T-helper 2 cell treated with Interferon-gamma antibody and Interleukin-4, amounts not matched to agents 5 μg/mL and 100 μg/mL, for 36 hours (primary cell): ENCODE data around the gene NR2C2.

ENCODE experiments used
- DNase-seq: peaks from one replicate; pipeline ENCODE4 v3.0.0; 2021; ENCODE audit warnings: low spot score
- H3K27ac Mint-ChIP-seq: one replicate; pipeline ENCODE4 v1.8.0; 2021; ENCODE audit warnings: mild to moderate bottlenecking, mixed read lengths
- H3K27me3 Mint-ChIP-seq: one replicate; pipeline ENCODE4 v1.8.0; 2021; ENCODE audit warnings: low read depth, mixed read lengths
- H3K36me3 Mint-ChIP-seq: one replicate; pipeline ENCODE4 v1.8.0; 2021; ENCODE audit warnings: low read depth, mixed read lengths
- H3K4me1 Mint-ChIP-seq: one replicate; pipeline ENCODE4 v1.8.0; 2021; ENCODE audit warnings: low read depth, mixed read lengths
- H3K4me3 Mint-ChIP-seq: one replicate; pipeline ENCODE4 v1.8.0; 2022; ENCODE audit warnings: mild to moderate bottlenecking, moderate library complexity, mixed read lengths
- H3K9me3 Mint-ChIP-seq: one replicate; pipeline ENCODE4 v1.8.0; 2021; ENCODE audit warnings: mixed read lengths

The NR2C2 gene

GRCh38 chr3:14957925-14958324, 10.5 kb downstream of the NR2C2 start:
- Mint-ChIP-seq H3K4me1 (peaks cover 39% of the 10 kb centered on the region), H3K9me3 (no peaks in the 10 kb centered on the region), H3K4me3 (no peak overlapping the region), H3K27ac (peak overlapping the region; percentile 34), H3K36me3 (peaks cover 27% of the 10 kb centered on the region), H3K27me3 (no peaks in the 10 kb centered on the region)
- no peak for DNase-seq

DNA sequence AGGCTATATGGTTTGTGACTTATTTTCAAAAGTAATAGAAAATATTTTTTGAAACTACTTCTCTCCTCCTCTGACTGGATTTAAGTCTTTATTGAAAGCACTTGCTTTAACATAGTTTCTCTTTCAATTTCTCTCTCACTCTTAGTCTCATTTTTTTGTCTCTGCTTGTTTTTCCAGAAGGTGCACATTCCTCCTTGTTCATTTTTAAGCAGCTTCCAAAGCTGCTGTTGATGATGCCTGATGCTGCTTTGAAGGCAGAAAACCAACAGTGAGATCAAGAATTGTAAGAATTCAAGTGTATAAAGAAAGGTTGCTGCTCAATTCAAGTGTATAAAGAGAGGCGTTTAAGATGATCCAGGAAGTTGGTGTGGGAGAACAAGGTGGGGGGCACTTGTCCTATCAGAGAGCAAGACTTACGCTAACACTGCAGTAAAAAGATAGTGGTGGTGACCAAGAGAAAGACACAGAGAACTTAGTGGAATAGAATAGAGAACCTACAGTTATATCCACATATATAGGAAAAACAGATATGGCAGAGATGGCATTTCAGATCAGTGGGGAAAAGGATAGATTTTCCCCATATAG, 12.1 kb downstream of the NR2C2 start:
- peak overlapping the region; percentile 84 for H3K4me3 Mint-ChIP-seq
- DNase-seq, result no peak
- H3K36me3 Mint-ChIP-seq, result peaks cover 30% of the 10 kb centered on the region
- H3K27ac Mint-ChIP-seq, result peak overlapping the region; percentile 78
- peaks cover 38% of the 10 kb centered on the region for H3K4me1 Mint-ChIP-seq
- no peaks in the 10 kb centered on the region for H3K9me3 Mint-ChIP-seq
- no peaks in the 10 kb centered on the region for H3K27me3 Mint-ChIP-seq

GRCh38 chr3:14962762-14963161, 15.4 kb downstream of the NR2C2 start:
- peaks cover 43% of the 10 kb centered on the region for H3K36me3 Mint-ChIP-seq
- no peaks in the 10 kb centered on the region for H3K27me3 Mint-ChIP-seq
- peaks cover 6% of the 10 kb centered on the region for H3K9me3 Mint-ChIP-seq
- no peak for DNase-seq
- no peak overlapping the region for H3K27ac Mint-ChIP-seq
- H3K4me1 Mint-ChIP-seq, result peaks cover 19% of the 10 kb centered on the region
- no peak overlapping the region for H3K4me3 Mint-ChIP-seq

DNA sequence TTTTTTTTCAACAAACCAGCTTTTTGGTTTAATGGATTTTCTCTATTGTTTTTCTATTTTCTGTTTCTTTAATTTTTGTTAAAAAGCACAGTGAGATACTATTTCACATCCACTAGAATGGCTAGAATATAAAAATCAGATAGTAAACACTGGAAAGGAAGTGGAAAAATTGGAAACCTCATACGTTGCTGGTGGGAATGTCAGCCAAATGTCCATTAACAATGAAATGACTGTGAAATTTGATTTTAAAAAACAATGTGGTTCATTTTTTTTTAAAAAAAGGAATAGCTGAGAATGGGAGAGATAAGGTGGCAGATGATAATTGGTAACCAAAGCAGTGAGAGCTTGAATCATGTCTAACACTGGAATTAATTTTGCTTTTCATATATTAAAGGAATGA, 19.9 kb downstream of the NR2C2 start:
- Mint-ChIP-seq H3K4me1 (no peaks in the 10 kb centered on the region), H3K4me3 (no peak overlapping the region), H3K9me3 (peaks cover 6% of the 10 kb centered on the region), H3K36me3 (peaks cover 35% of the 10 kb centered on the region), H3K27me3 (no peaks in the 10 kb centered on the region), H3K27ac (no peak overlapping the region)
- DNase-seq, result no peak

GRCh38 chr3:14969671-14970070, 22.3 kb downstream of the NR2C2 start:
- no peak for DNase-seq
- no peak overlapping the region for H3K4me3 Mint-ChIP-seq

DNA sequence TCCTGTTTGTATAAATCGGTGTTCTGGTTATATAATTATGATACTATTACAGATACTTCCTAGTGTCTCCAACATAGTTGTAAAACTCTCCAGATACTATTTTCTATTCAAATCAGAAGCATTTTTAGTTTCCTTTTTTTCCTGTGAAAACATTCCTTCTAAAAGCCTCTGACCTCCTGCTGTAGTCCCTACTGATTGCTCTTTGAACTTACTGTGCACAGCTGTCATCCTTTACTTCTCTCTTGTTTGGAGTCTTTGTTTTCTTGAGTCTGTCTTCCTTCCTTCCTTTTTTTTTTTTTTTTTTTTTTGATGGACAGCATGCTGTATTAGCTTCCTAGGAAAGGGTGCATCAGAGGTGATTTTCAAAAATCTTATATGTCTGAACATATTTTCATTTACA, 28.9 kb downstream of the NR2C2 start:
- Mint-ChIP-seq H3K36me3 (peaks cover 39% of the 10 kb centered on the region), H3K9me3 (no peaks in the 10 kb centered on the region), H3K4me3 (no peak overlapping the region), H3K27ac (no peak overlapping the region), H3K27me3 (no peaks in the 10 kb centered on the region), H3K4me1 (peaks cover 21% of the 10 kb centered on the region)
- DNase-seq, result no peak

More at GRCh38 chr3:14969671-14970070, 22.3 kb downstream of the NR2C2 start:
- Mint-ChIP-seq H3K9me3 (peaks cover 6% of the 10 kb centered on the region), H3K4me1 (peaks cover 5% of the 10 kb centered on the region), H3K27me3 (no peaks in the 10 kb centered on the region), H3K36me3 (peaks cover 44% of the 10 kb centered on the region), H3K27ac (no peak overlapping the region)

DNA sequence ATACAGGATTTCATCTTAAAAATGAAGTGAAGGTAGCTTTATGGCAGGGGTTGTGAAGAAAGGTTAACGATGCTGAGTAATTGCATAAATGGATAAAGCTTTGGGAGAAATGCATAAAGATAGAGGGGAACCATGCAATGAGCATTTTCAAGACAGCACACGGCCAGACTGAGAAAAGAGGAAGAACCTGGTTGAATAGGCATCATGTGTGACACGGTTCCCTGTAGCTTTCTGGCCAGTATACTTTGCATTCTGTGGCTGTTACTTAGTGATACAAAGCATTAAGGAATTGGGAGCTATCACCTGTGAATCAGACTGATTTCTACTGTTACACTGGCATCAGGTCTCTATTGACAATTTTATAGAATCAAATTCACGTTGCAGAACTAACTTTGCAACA, 33.3 kb downstream of the NR2C2 start:
- no peak for DNase-seq
- Mint-ChIP-seq H3K4me1 (peaks cover 16% of the 10 kb centered on the region), H3K27me3 (no peaks in the 10 kb centered on the region), H3K36me3 (peaks cover 20% of the 10 kb centered on the region), H3K4me3 (no peak overlapping the region), H3K9me3 (no peaks in the 10 kb centered on the region), H3K27ac (no peak overlapping the region)

- DNase-seq, result no peak
- no peaks in the 10 kb centered on the region for H3K9me3 Mint-ChIP-seq
- peaks cover 16% of the 10 kb centered on the region for H3K4me1 Mint-ChIP-seq
Observed at GRCh38 chr3:14984581-14985113, 37.3 kb downstream of the NR2C2 start.

DNA sequence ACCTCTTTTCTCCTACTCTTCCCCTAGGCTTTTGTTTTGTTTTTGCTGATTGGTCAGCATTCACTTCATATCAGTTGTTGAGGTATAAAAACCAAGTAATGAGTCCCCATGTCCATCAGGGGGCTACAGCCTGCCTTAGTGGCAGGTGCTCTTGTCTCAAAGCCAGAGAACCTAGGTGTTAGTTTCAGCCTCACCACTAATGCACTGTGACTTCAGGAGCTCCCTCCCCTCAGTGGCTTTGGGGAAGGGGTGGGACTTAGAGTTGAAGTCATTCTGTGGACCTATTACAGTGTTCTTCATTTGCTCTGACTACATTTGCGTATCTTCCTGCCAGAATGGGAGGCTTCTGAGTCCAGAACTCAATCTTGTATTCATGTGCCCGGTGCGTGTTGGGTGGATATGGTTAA, 41.6 kb downstream of the NR2C2 start:
- Mint-ChIP-seq H3K9me3 (no peaks in the 10 kb centered on the region), H3K27ac (peak overlapping the region; percentile 11), H3K27me3 (no peaks in the 10 kb centered on the region), H3K4me1 (peaks cover 29% of the 10 kb centered on the region), H3K4me3 (no peak overlapping the region), H3K36me3 (peaks cover 16% of the 10 kb centered on the region)
- peak; percentile 10 for DNase-seq

More at GRCh38 chr3:14984581-14985113, 37.3 kb downstream of the NR2C2 start:
- no peaks in the 10 kb centered on the region for H3K27me3 Mint-ChIP-seq
- no peak overlapping the region for H3K27ac Mint-ChIP-seq
- peaks cover 15% of the 10 kb centered on the region for H3K36me3 Mint-ChIP-seq
- no peak overlapping the region for H3K4me3 Mint-ChIP-seq

- Mint-ChIP-seq H3K36me3 (peaks cover 10% of the 10 kb centered on the region), H3K4me1 (peaks cover 29% of the 10 kb centered on the region), H3K27me3 (no peaks in the 10 kb centered on the region), H3K27ac (no peak overlapping the region), H3K4me3 (no peak overlapping the region), H3K9me3 (no peaks in the 10 kb centered on the region)
- no peak for DNase-seq
Observed at GRCh38 chr3:14989943-14990779, 42.8 kb downstream of the NR2C2 start.

DNA sequence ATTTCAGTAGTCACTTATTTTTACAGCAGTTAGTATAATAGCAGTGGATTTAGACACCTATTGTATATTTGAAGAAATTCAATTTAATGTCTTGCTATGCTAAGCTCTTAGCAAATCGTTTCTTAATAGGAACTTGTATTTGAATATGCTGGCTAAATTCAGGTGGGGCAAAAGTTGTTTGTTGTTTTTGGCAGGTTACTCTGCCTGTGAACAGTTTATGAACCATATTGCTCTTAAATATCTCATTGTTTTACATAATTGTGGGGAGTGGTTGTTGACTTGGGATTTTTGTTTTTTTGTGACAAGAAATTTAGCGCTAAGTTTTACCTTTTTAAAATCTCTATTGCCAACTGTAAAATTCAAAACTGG, 43.4 kb downstream of the NR2C2 start:
- no peak overlapping the region for H3K4me3 Mint-ChIP-seq
- H3K9me3 Mint-ChIP-seq, result no peaks in the 10 kb centered on the region
- H3K36me3 Mint-ChIP-seq, result peaks cover 11% of the 10 kb centered on the region
- H3K4me1 Mint-ChIP-seq, result peaks cover 29% of the 10 kb centered on the region
- H3K27me3 Mint-ChIP-seq, result no peaks in the 10 kb centered on the region
- no peak for DNase-seq
- no peak overlapping the region for H3K27ac Mint-ChIP-seq

DNA sequence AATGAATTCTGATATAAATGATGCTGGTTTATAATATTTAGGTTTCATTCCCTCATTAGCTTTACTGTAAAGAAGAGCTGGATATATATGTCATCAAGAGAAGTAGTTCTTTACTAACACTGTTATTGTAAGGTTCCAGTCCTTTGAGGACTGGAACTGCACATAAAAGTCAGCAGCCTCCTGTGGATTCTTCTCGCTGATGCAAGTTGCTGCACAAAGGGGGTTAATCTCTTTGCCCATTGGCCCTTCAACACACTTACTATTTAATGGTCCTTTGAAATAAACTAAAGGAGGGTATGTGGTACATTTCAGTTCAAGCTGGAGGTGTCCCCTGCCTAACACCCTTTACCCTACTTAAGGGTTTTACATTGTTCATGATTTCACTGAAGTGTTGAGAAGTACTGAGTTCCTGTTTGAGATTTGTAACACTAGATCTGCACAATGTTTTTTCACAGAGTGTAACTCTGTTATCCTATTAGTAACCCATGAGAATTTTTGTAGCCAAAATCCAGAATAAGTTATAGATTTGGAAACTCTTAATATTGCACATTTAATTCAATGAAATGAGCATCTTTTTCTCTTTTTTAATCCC, 43.9 kb downstream of the NR2C2 start:
- Mint-ChIP-seq H3K4me3 (no peak overlapping the region), H3K27ac (no peak overlapping the region), H3K36me3 (peaks cover 11% of the 10 kb centered on the region), H3K9me3 (no peaks in the 10 kb centered on the region), H3K27me3 (no peaks in the 10 kb centered on the region), H3K4me1 (peaks cover 28% of the 10 kb centered on the region)
- DNase-seq, result no peak

DNA sequence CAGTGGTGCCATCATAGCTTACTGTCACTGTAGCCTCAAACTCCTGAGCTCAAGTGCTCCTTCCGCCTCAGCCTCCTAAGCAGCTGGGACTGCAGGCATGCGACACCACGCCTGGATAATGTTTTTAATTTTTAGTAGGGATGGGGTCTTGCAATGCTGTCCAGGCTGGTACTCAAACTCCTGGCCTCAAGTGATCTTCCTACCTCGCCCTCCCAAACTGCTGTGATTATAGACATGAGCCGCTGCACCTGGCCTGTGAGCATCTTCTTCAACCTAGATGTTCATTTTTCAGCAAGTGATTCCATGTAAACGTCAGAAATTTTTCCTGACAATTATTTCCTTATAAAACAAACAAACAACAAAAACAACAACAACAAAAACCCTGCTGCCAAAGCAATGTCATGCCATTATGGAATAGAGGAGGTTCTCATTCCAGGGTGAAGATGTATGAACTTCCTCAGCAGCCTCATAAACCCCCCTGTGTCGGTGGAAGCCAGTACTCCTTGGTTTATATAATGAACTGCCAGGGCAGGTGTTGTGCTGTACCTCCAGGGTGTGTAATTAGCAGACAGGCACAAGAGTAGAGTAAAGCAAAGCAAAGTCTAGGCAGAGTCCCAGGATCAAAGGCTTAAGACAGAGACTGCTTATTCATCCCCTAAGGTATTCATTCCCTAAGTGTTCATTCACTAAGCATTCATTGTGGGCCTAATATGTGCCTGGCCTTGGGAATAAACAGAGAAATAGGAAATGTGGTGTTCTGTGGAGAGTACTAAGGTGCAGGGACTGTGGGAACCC, 44.6 kb downstream of the NR2C2 start:
- peaks cover 7% of the 10 kb centered on the region for H3K36me3 Mint-ChIP-seq
- no peak overlapping the region for H3K4me3 Mint-ChIP-seq
- H3K27ac Mint-ChIP-seq, result no peak overlapping the region
- H3K9me3 Mint-ChIP-seq, result no peaks in the 10 kb centered on the region
- no peak for DNase-seq
- H3K27me3 Mint-ChIP-seq, result no peaks in the 10 kb centered on the region
- peaks cover 22% of the 10 kb centered on the region for H3K4me1 Mint-ChIP-seq
